ENCODE results near the gene ADAMTS17.

The ADAMTS17 gene

GRCh38 chr15:100355342-100355741, 13.6 kb upstream of the ADAMTS17 start:
- ATAC-seq (ENCODE audit: insufficient read depth, low read depth), result no peak
- no peak for DNase-seq

GRCh38 chr15:100353449-100353848, 11.7 kb upstream of the ADAMTS17 start:
- H3K27me3 ChIP-seq (ENCODE audit: insufficient read depth, low read length, poor library complexity), result no peaks in the 10 kb centered on the region
- ATAC-seq (ENCODE audit: insufficient read depth, low read depth) (no peak), DNase-seq (no peak)
- no peak overlapping the region for H2AFZ ChIP-seq (ENCODE audit: low read depth, low read length)
- no peak overlapping the region for H3K9ac ChIP-seq (ENCODE audit: low read depth, low read length)
- H3K4me3 ChIP-seq (ENCODE audit: low read depth in 1 of 2, low read length in 2 of 2), result no peak overlapping the region
- H3K4me2 ChIP-seq (ENCODE audit: insufficient read depth, low read length), result no peak overlapping the region
- TF ChIP-seq CTCF (IDR thresholded peaks at IDR 0.05; ENCODE audit: borderline replicate concordance, extremely low read depth, low read length, poor library complexity, severe bottlenecking), result no peak
- no peak for TF ChIP-seq EZH2 (IDR thresholded peaks at IDR 0.05; ENCODE audit: borderline replicate concordance, low read depth, low read length, severe bottlenecking)
- H4K20me1 ChIP-seq (ENCODE audit: insufficient read depth, low read length), result no peaks in the 10 kb centered on the region
- H3K9me3 ChIP-seq (ENCODE audit: insufficient read depth, low read length, severe bottlenecking), result no peaks in the 10 kb centered on the region
- H3K27ac ChIP-seq (ENCODE audit: low read length), result no peak overlapping the region
- no peaks in the 10 kb centered on the region for H3K36me3 ChIP-seq (ENCODE audit: insufficient read depth, low read length)
- no peaks in the 10 kb centered on the region for H3K79me2 ChIP-seq (ENCODE audit: insufficient read depth, low read length)
- H3K4me1 ChIP-seq (ENCODE audit: insufficient read depth, low read length), result peaks cover 15% of the 10 kb centered on the region

More at GRCh38 chr15:100355342-100355741, 13.6 kb upstream of the ADAMTS17 start:
- no peak overlapping the region for H3K9ac ChIP-seq (ENCODE audit: low read depth, low read length)
- no peak for TF ChIP-seq EZH2 (IDR thresholded peaks at IDR 0.05; ENCODE audit: borderline replicate concordance, low read depth, low read length, severe bottlenecking)
- no peak for TF ChIP-seq CTCF (IDR thresholded peaks at IDR 0.05; ENCODE audit: borderline replicate concordance, extremely low read depth, low read length, poor library complexity, severe bottlenecking)
- H3K9me3 ChIP-seq (ENCODE audit: insufficient read depth, low read length, severe bottlenecking), result no peaks in the 10 kb centered on the region
- H4K20me1 ChIP-seq (ENCODE audit: insufficient read depth, low read length), result no peaks in the 10 kb centered on the region
- no peak overlapping the region for H2AFZ ChIP-seq (ENCODE audit: low read depth, low read length)
- H3K27ac ChIP-seq (ENCODE audit: low read length), result no peak overlapping the region
- no peak overlapping the region for H3K4me2 ChIP-seq (ENCODE audit: insufficient read depth, low read length)
- H3K36me3 ChIP-seq (ENCODE audit: insufficient read depth, low read length), result no peaks in the 10 kb centered on the region
- H3K79me2 ChIP-seq (ENCODE audit: insufficient read depth, low read length), result no peaks in the 10 kb centered on the region
- H3K27me3 ChIP-seq (ENCODE audit: insufficient read depth, low read length, poor library complexity), result no peaks in the 10 kb centered on the region
- H3K4me3 ChIP-seq (ENCODE audit: low read depth in 1 of 2, low read length in 2 of 2), result no peak overlapping the region
- peaks cover 1% of the 10 kb centered on the region; the same call in 1 of the 2 replicates for H3K4me1 ChIP-seq (ENCODE audit: insufficient read depth, low read length)

GRCh38 chr15:100350434-100351226, 8.9 kb upstream of the ADAMTS17 start:
- H3K27me3 ChIP-seq (ENCODE audit: insufficient read depth, low read length, poor library complexity), result no peaks in the 10 kb centered on the region
- TF ChIP-seq CTCF (IDR thresholded peaks at IDR 0.05; ENCODE audit: borderline replicate concordance, extremely low read depth, low read length, poor library complexity, severe bottlenecking) (no peak), EZH2 (IDR thresholded peaks at IDR 0.05; ENCODE audit: borderline replicate concordance, low read depth, low read length, severe bottlenecking) (no peak)
- H2AFZ ChIP-seq (ENCODE audit: low read depth, low read length), result peak overlapping the region; percentile 92
- H3K4me3 ChIP-seq (ENCODE audit: low read depth in 1 of 2, low read length in 2 of 2), result peak overlapping the region in 1 of 2 experiments; percentile 61; a peak in 2 of 4 replicates
- no peaks in the 10 kb centered on the region for H3K36me3 ChIP-seq (ENCODE audit: insufficient read depth, low read length)
- peaks cover 15% of the 10 kb centered on the region for H3K4me1 ChIP-seq (ENCODE audit: insufficient read depth, low read length)
- H3K9me3 ChIP-seq (ENCODE audit: insufficient read depth, low read length, severe bottlenecking), result no peaks in the 10 kb centered on the region
- H3K79me2 ChIP-seq (ENCODE audit: insufficient read depth, low read length), result no peaks in the 10 kb centered on the region
- H3K4me2 ChIP-seq (ENCODE audit: insufficient read depth, low read length), result peak overlapping the region; percentile 66
- peak overlapping the region; percentile 77 for H3K9ac ChIP-seq (ENCODE audit: low read depth, low read length)
- no peak for ATAC-seq (ENCODE audit: insufficient read depth, low read depth)
- no peaks in the 10 kb centered on the region for H4K20me1 ChIP-seq (ENCODE audit: insufficient read depth, low read length)
- no peak for DNase-seq
- peak overlapping the region; percentile 82 for H3K27ac ChIP-seq (ENCODE audit: low read length)
